Nucleus accumbens (tissue), 56 donors: ENCODE measurements around the gene CPTP.

Experiments used
- DNase-seq, 56 donors: peaks; one replicate each; lab custom pipeline; 2025; lab: John Stamatoyannopoulos, UW

CPTP gene

DNA sequence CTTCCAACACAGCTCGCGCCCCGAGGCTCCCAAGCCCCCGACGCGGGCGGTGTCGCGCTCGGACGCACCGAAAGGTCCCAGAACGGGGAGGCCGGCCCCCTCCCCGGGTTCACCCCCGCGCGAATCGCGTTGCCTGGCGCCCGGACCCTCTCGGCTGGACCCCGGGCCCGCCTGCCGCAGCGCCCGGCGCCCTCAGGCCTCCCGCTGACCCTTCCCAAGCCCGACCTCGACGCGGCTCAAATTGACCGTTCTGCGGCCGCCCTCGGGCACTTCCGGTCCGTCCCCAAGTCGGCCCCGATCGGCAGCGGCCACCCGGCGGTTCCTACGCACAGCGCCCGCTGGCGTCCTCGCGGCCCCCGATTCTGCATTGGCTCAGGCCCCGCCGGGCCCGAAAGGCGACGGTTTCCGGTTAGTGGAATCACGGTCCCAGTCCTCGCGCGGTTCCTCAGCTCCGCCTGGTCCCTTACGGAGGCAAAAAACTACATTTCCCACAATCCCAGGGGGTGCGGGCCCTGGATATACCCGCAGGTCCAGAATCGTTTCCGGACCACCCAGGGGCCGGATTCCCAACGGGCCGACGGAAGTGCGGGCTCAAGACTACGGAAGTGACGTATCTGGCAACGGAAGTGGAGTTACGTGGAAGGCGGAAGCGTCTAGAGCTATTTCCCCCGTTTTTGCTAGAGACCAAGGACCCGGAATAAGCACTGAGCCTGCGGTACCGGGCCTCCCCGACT is 50.5 kb downstream of the CPTP start, which contains the start of gene AURKAIP1:
AURKAIP1 (minus strand) TSS at position 279 of the 734 bp plus-strand sequence. CDS start 451 bp downstream, outside the sequence.
- peak; percentile 81 to 100 (median 98) for DNase-seq

DNA sequence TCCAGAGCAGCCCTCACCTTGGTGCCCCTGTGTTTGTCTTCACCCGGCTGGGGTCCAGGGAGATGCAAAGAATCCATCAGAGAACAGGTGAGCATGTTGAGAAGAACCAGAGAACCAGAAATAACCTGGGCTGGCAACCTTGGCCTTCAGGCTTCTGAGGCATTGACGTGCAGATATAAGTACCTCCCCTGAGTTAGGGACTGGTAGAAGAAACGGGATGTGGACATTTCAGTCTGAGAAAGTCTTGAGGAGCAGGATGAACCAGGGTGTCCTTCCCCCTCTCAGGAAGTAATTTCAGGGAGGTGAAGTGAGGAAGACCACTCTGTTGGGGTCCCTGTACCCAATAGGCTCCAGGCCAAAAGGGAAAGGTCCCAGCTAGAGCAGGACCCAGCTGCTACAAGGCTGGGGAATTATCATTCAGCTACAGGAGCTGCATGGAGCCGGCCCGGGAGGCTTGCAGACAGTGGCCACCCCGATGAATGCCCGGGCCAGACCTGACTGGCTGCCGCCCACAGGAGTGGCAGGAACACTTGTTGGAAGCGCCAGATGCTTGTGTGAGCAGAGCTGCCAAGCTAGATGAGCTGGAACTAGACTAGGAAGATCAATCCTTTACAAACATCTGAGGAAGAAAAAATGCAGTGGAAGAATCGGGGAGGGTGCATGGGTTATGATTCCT is 52.1 kb downstream of the CPTP start:
- no peak for DNase-seq

DNA sequence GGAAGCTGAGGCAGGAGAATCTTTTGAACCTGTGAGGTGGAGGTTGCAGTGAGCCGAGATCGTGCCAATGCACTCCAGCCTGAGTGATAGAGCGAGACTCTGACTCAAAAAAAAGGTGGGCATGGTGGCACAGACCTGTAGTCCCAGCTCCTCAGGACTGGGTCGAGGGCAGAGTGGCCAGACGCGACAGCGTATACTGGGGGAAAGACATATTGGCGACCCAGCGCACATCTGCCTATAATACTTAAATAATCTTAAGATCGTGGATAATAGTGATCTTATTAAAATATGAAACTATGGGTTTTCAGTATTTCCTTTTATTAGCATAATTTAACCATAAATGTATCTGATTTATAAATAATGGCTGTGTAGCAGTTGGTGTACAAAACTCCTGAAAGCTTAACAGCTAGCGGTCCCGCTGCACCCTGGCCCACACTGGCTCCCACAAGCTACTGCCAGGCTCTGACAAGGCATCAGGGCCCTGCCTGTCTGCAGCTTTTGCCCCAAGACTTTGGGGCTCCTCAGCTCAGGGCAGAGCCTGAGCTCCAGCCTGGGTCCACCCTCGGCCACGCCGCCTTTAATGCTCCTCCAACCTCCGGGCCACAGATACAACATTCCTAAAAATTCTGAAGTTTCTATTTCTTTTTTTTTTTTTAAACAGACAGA is 53.1 kb downstream of the CPTP start:
- no peak for DNase-seq
